GM12878 (cell line): ENCODE results near the gene MBD3L2B. TPM values are rescaled to one million over a fixed set of nuclear protein-coding genes. Genes with fewer than 3 reads are reported as not detected.
"Not testable (repeated sequence)": the region's sequence is repeated elsewhere in the genome, so short reads cannot be mapped to it uniquely, and the experiment has no call there.

Experiments
- ATAC-seq: fragments of 200-7000 bp; cut with Tn5 transposase; 3 replicates; pipeline ENCODE4 v1.9.1; 2020; ENCODE audit warnings: mild to moderate bottlenecking, moderate library complexity
- BruUV-seq: library from RNA; stranded (reverse); fragments of 400-500 nt; replicated peaks from 2 replicates; lab custom pipeline; 2021; lab: Mats Ljungman, UMichigan
- CTCF ChIA-PET: fragments of 300-600 bp; sonication (Branson Sonifier 250); formaldehyde crosslinking; extraction: SDS; loops from one replicate; lab custom pipeline; 2021; ENCODE audit warnings: inconsistent platforms; lab: Yijun Ruan, JAX
- POLR2A ChIA-PET: fragments of 350-600 bp; formaldehyde crosslinking; extraction: SDS; loops from one replicate; lab custom pipeline; 2021; ENCODE audit warnings: inconsistent platforms; lab: Charles Lee
- RAD21 ChIA-PET: fragments of 300-600 bp; sonication (Branson Sonifier 250); formaldehyde crosslinking; loops from one replicate; lab custom pipeline; 2023; ENCODE audit warnings: antibody characterized with exemption; ENCODE audit not compliant: unreplicated experiment; lab: Charles Lee
- SMC1A ChIA-PET: fragments of 300-600 bp; sonication (Branson Sonifier 250); formaldehyde crosslinking; loops from one replicate; lab custom pipeline; 2023; ENCODE audit not compliant: unreplicated experiment, uncharacterized antibody; lab: Charles Lee
- DNase-seq: peaks from one replicate; pipeline ENCODE4 v3.0.0-alpha.2; 2011; ENCODE audit warnings: low read depth, low spot score
- FAIRE-seq: peaks from 3 replicates; lab custom pipeline; 2011; peaks lifted over from hg19 to GRCh38; lab: Jason Lieb, UNC
- H2AFZ ChIP-seq: 2 replicates; pipeline ENCODE4 v1.6.0; 2011; ENCODE audit warnings: low read depth, low read length, control low read depth; ENCODE audit not compliant: control insufficient read depth
- H3K27ac ChIP-seq: 2 replicates; pipeline ENCODE4 v1.5.1; 2011; ENCODE audit warnings: control low read depth; ENCODE audit not compliant: control insufficient read depth, insufficient read depth
- H3K27me3 ChIP-seq, 2 experiments: replicated peaks in 1 of 2; 2 replicates each; pipeline versions ENCODE4 v1.6.0 to v1.6.1; 2011; ENCODE audit warnings: low read length in 1 of 2; ENCODE audit not compliant: control insufficient read depth in 2 of 2, insufficient read depth in 2 of 2
- H3K36me3 ChIP-seq, 2 experiments: 2 replicates each; pipeline ENCODE4 v1.5.1; 2011; ENCODE audit warnings: low read length in 1 of 2; ENCODE audit not compliant: control insufficient read depth in 2 of 2, insufficient read depth in 2 of 2
- H3K4me1 ChIP-seq: 2 replicates; pipeline ENCODE4 v1.6.1; 2011; ENCODE audit warnings: mild to moderate bottlenecking, low read length, moderate library complexity, mixed read lengths; ENCODE audit not compliant: control insufficient read depth, insufficient read depth
- H3K4me2 ChIP-seq: 2 replicates; pipeline ENCODE4 v1.6.0; 2011; ENCODE audit warnings: control low read depth; ENCODE audit not compliant: control insufficient read depth, insufficient read depth
- H3K4me3 ChIP-seq: fragments of 200-600 bp; sonication (generic); 2 replicates; pipeline ENCODE4 v1.5.1; 2016
- H3K79me2 ChIP-seq: 2 replicates; pipeline ENCODE4 v1.6.0; 2011; ENCODE audit warnings: low read length; ENCODE audit not compliant: control insufficient read depth, insufficient read depth
- H3K9ac ChIP-seq: 2 replicates; pipeline ENCODE4 v1.8.0; 2011; ENCODE audit warnings: low read length, control low read depth, mixed read lengths; ENCODE audit not compliant: control insufficient read depth, insufficient read depth
- H3K9me3 ChIP-seq: replicated peaks from 3 replicates; pipeline ENCODE4 v1.5.1; 2011; ENCODE audit warnings: mild to moderate bottlenecking, low read length; ENCODE audit not compliant: control insufficient read depth, insufficient read depth
- H4K20me1 ChIP-seq: 2 replicates; pipeline ENCODE4 v1.6.0; 2011; ENCODE audit not compliant: control insufficient read depth, insufficient read depth
- FOXK2 ChIP-seq: fragments of 450-650 bp; IDR thresholded peaks from 2 replicates; pipeline ENCODE4 v1.6.1; 2017; ENCODE audit warnings: mild to moderate bottlenecking, moderate library complexity
- IKZF2 ChIP-seq, 2 experiments: fragments of 450-650 bp; IDR thresholded peaks; 2 replicates each; pipeline ENCODE4 v1.6.1; 2017; ENCODE audit warnings: mild to moderate bottlenecking in 2 of 2, moderate library complexity in 2 of 2
- NR2C1 ChIP-seq: fragments of 450-650 bp; IDR thresholded peaks from 2 replicates; pipeline ENCODE4 v1.6.1; 2017; ENCODE audit warnings: antibody characterized with exemption, mild to moderate bottlenecking, moderate library complexity
- TAF1 ChIP-seq: IDR thresholded peaks from 2 replicates; pipeline ENCODE4 v1.6.1; 2011; ENCODE audit warnings: mild to moderate bottlenecking, low read depth, low read length, borderline replicate concordance
- ZNF217 ChIP-seq: fragments of 450-650 bp; IDR thresholded peaks from 2 replicates; pipeline ENCODE4 v1.6.1; 2017; ENCODE audit warnings: antibody characterized with exemption, mild to moderate bottlenecking
- WGBS: methylation state at CpG from one replicate; pipeline ENCODE4 v1.1.6; 2016; ENCODE audit warnings: low lambda C conversion rate; ENCODE audit not compliant: insufficient replicate concordance, insufficient coverage; ENCODE audit errors: missing lambda C conversion rate; 5-methylcytosine and 5-hydroxymethylcytosine counted together
- in situ Hi-C: fragments of 300-500 bp; cut with MboI; formaldehyde crosslinking; loops from 9 replicates; pipeline ENCODE4 v1.14.3; 2018; ENCODE audit warnings: mixed read lengths
- intact Hi-C: fragments of 100-400 bp; cut with micrococcal nuclease; formaldehyde crosslinking; loops from one replicate; pipeline ENCODE4 v1.14.2; 2022; ENCODE audit not compliant: unreplicated experiment
- polyA plus RNA-seq, 11 experiments: library from polyadenylated mRNA; depleted of rRNA in 4 of 11; unstranded in 6 of 11; stranded (reverse) in 5 of 11; fragments of >200 nt; fragmentation: Nextera tagmentation in 4 of 11; fragmentation: Illumina TruSeq in 1 of 11; extraction: Ambion mirVana in 4 of 11; extraction: Trizol in 1 of 11; gene quantifications; 1 replicate in 1 of 11; 2 replicates in 10 of 11; pipeline versions ENCODE4 v1.2.1 to v1.2.3, GENCODE V29; 2011 to 2016; ENCODE audit warnings: inconsistent platforms in 2 of 11, missing spikeins in 2 of 11, low read depth in 1 of 11
- total RNA-seq, 4 experiments: library from RNA; depleted of rRNA in 3 of 4; stranded (reverse); fragments of >200 nt in 3 of 4; fragmentation: Illumina TruSeq in 1 of 4; extraction: Trizol in 1 of 4; gene quantifications; 2 replicates each; pipeline versions ENCODE4 v1.2.1 to v1.2.3, GENCODE V29; 2013 to 2021
- TF ChIP-seq, protein P1 (sequence below): fragments of 450-650 bp; formaldehyde crosslinking; IDR thresholded peaks from 2 replicates; pipeline ENCODE4 v1.4.0; 2020; ENCODE audit warnings: mild to moderate bottlenecking, moderate library complexity
- TF ChIP-seq, protein P2 (sequence below): IDR thresholded peaks from 2 replicates; pipeline ENCODE4 v1.6.1; 2011; ENCODE audit warnings: borderline replicate concordance, low read depth, mild to moderate bottlenecking, moderate library complexity, low read length; ENCODE audit not compliant: insufficient read depth, poor library complexity, severe bottlenecking

MBD3L2B gene
- total and polyA plus RNA-seq, 10 of the 15 experiments (the other 5 are each of a cell fraction or from before 2014, with no cell fraction given): 0.10 TPM; not detected in 9

DNA sequence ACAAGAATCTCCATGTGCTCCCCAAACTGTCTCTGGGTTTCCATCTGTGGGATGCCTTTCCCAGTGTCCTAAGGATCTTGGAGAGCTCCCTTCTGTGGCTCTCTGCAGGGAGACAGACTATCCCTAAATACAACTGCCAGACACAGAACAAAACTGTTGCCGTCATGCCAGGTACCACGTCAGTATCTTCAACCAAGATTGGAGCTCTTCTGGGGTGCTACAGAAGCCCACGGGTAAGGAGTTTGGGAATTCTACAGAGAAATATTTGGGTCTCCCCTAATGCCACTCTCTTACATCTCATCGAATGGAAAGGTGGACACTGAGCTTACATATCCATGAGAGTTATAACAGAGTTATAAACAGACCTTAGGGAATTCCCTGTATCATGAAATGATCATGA is 42.1 kb upstream of the MBD3L2B start:
- no peak overlapping the region for H3K4me3 ChIP-seq
- no peak overlapping the region for H3K27ac ChIP-seq
- no TSS peak for BruUV-seq
- no peaks in the 10 kb centered on the region for H4K20me1 ChIP-seq
- in situ Hi-C loops: no loop called here
- H3K79me2 ChIP-seq: no peaks in the 10 kb centered on the region
- no peak overlapping the region for H3K9ac ChIP-seq
- CTCF ChIA-PET: no interaction called here
- DNase-seq (no peak), ATAC-seq (no peak), FAIRE-seq (no peak)
- POLR2A ChIA-PET: no interaction called here
- intact Hi-C loops: no loop called here
- no peak overlapping the region for H3K4me2 ChIP-seq
- no peak overlapping the region for H2AFZ ChIP-seq
- RAD21 ChIA-PET: interaction anchor here (0.5 kb wide), 1 partner anchor 79 kb away, joined by 3 read pairs; no protein-coding TSS in a partner anchor
- 44% methylated on average over 4 of the region's 4 CpGs for WGBS
- no peaks in the 10 kb centered on the region; the same call in 2 of the 3 replicates for H3K9me3 ChIP-seq
- no peaks in the 10 kb centered on the region for H3K36me3 ChIP-seq
- H3K27me3 ChIP-seq: no peaks in the 10 kb centered on the region
- TF ChIP-seq TAF1 (no peak), IKZF2 (IDR thresholded peaks at IDR 0.05) (no peak), FOXK2 (no peak), NR2C1 (no peak), ZNF217 (no peak)
- TF ChIP-seq, protein P1, sequence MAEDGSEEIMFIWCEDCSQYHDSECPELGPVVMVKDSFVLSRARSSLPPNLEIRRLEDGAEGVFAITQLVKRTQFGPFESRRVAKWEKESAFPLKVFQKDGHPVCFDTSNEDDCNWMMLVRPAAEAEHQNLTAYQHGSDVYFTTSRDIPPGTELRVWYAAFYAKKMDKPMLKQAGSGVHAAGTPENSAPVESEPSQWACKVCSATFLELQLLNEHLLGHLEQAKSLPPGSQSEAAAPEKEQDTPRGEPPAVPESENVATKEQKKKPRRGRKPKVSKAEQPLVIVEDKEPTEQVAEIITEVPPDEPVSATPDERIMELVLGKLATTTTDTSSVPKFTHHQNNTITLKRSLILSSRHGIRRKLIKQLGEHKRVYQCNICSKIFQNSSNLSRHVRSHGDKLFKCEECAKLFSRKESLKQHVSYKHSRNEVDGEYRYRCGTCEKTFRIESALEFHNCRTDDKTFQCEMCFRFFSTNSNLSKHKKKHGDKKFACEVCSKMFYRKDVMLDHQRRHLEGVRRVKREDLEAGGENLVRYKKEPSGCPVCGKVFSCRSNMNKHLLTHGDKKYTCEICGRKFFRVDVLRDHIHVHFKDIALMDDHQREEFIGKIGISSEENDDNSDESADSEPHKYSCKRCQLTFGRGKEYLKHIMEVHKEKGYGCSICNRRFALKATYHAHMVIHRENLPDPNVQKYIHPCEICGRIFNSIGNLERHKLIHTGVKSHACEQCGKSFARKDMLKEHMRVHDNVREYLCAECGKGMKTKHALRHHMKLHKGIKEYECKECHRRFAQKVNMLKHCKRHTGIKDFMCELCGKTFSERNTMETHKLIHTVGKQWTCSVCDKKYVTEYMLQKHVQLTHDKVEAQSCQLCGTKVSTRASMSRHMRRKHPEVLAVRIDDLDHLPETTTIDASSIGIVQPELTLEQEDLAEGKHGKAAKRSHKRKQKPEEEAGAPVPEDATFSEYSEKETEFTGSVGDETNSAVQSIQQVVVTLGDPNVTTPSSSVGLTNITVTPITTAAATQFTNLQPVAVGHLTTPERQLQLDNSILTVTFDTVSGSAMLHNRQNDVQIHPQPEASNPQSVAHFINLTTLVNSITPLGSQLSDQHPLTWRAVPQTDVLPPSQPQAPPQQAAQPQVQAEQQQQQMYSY: no peak
- TF ChIP-seq, protein P2, sequence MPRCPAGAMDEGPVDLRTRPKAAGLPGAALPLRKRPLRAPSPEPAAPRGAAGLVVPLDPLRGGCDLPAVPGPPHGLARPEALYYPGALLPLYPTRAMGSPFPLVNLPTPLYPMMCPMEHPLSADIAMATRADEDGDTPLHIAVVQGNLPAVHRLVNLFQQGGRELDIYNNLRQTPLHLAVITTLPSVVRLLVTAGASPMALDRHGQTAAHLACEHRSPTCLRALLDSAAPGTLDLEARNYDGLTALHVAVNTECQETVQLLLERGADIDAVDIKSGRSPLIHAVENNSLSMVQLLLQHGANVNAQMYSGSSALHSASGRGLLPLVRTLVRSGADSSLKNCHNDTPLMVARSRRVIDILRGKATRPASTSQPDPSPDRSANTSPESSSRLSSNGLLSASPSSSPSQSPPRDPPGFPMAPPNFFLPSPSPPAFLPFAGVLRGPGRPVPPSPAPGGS: no peak
- SMC1A ChIA-PET: interaction anchor here (1.6 kb wide), 1 partner anchor 66 kb away, joined by 5 read pairs; no protein-coding TSS in a partner anchor
- no peaks in the 10 kb centered on the region for H3K4me1 ChIP-seq

DNA sequence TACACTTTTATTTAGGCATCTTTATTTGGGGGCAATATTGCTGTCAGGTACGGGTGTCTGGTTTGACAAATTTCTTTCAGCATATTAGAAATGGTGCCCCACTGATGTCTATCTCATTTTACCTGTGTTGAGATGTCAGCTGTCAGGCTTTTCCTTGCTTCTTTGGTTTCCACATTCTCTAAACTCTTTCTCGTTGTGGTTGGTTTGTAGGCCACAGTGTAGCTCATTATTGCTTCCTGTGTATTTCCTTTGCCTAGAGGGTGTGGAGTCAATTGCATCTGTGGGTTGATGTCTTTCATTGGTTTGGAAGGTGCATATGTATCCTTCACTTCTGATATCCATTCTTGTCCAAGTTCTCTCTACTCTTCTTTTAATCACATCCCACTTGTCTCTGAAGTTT is 38.7 kb upstream of the MBD3L2B start:
- H3K27ac ChIP-seq, H2AFZ ChIP-seq, in situ Hi-C loops, H3K36me3 ChIP-seq, H3K4me2 ChIP-seq, H3K79me2 ChIP-seq, H3K9ac ChIP-seq, BruUV-seq, H3K27me3 ChIP-seq, ATAC-seq, H4K20me1 ChIP-seq, RAD21 ChIA-PET, DNase-seq, SMC1A ChIA-PET, CTCF ChIA-PET, intact Hi-C loops, POLR2A ChIA-PET, H3K9me3 ChIP-seq, H3K4me1 ChIP-seq, H3K4me3 ChIP-seq, FAIRE-seq: not testable (repeated sequence)
- 2% methylated on average over 1 of the region's 2 CpGs for WGBS
